Glutamatergic neuron (in vitro differentiated cells): ENCODE data around the gene RASSF4. TPM values are rescaled to one million over a fixed set of nuclear protein-coding genes. Genes with fewer than 3 reads are reported as not detected.

Experiments
- DNase-seq: peaks from one replicate; pipeline ENCODE4 v3.0.0; 2022
- H3K27ac Mint-ChIP-seq: one replicate; pipeline ENCODE4 v1.8.0; 2020; ENCODE audit warnings: mild to moderate bottlenecking, mixed read lengths, inconsistent platforms; ENCODE audit not compliant: unreplicated experiment
- H3K27me3 Mint-ChIP-seq: one replicate; pipeline ENCODE4 v1.8.0; 2020; ENCODE audit warnings: mild to moderate bottlenecking, moderate library complexity, mixed read lengths, inconsistent platforms; ENCODE audit not compliant: unreplicated experiment
- H3K36me3 Mint-ChIP-seq: one replicate; pipeline ENCODE4 v1.8.0; 2020; ENCODE audit warnings: mild to moderate bottlenecking, mixed read lengths, inconsistent platforms; ENCODE audit not compliant: unreplicated experiment
- H3K4me1 Mint-ChIP-seq: one replicate; pipeline ENCODE4 v1.8.0; 2020; ENCODE audit warnings: mild to moderate bottlenecking, low read depth, mixed read lengths, inconsistent platforms; ENCODE audit not compliant: unreplicated experiment
- H3K4me3 Mint-ChIP-seq: one replicate; pipeline ENCODE4 v1.8.0; 2020; ENCODE audit warnings: mild to moderate bottlenecking, mixed read lengths, inconsistent platforms; ENCODE audit not compliant: unreplicated experiment
- H3K9me3 Mint-ChIP-seq: one replicate; pipeline ENCODE4 v1.8.0; 2020; ENCODE audit warnings: mild to moderate bottlenecking, moderate library complexity, mixed read lengths, inconsistent platforms; ENCODE audit not compliant: unreplicated experiment
- long read RNA-seq: library from polyadenylated mRNA; unstranded; transcript quantifications from one replicate; pipeline ENCODE4 v2.0.0, GENCODE V29; 2020; ENCODE audit not compliant: unreplicated experiment
- total RNA-seq: library from RNA; stranded (reverse); fragmentation: NEBNext Ultra II Directional; extraction: Animal tissue kit (Norgen Biotek cat#: 25700); gene quantifications from one replicate; pipeline ENCODE4 v1.2.1, GENCODE V29; 2021; ENCODE audit not compliant: unreplicated experiment
- TF ChIP-seq, protein P1 (sequence below): fragments of 200-600 bp; sonication (generic); IDR thresholded peaks from one replicate; pipeline ENCODE4 v1.5.0; 2021; ENCODE audit not compliant: partially characterized antibody, unreplicated experiment

RASSF4 gene, protein sequence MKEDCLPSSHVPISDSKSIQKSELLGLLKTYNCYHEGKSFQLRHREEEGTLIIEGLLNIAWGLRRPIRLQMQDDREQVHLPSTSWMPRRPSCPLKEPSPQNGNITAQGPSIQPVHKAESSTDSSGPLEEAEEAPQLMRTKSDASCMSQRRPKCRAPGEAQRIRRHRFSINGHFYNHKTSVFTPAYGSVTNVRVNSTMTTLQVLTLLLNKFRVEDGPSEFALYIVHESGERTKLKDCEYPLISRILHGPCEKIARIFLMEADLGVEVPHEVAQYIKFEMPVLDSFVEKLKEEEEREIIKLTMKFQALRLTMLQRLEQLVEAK
- total RNA-seq = 137 TPM
- long read RNA-seq, transcript RASSF4-201 (11 exons, 3,641 nt) = major isoform, 21 of 85 reads
- long read RNA-seq, partial matches to known transcripts = 25 of 85 reads
- long read RNA-seq, other reads (novel, unspliced or antisense) = 38 of 85 reads

DNA sequence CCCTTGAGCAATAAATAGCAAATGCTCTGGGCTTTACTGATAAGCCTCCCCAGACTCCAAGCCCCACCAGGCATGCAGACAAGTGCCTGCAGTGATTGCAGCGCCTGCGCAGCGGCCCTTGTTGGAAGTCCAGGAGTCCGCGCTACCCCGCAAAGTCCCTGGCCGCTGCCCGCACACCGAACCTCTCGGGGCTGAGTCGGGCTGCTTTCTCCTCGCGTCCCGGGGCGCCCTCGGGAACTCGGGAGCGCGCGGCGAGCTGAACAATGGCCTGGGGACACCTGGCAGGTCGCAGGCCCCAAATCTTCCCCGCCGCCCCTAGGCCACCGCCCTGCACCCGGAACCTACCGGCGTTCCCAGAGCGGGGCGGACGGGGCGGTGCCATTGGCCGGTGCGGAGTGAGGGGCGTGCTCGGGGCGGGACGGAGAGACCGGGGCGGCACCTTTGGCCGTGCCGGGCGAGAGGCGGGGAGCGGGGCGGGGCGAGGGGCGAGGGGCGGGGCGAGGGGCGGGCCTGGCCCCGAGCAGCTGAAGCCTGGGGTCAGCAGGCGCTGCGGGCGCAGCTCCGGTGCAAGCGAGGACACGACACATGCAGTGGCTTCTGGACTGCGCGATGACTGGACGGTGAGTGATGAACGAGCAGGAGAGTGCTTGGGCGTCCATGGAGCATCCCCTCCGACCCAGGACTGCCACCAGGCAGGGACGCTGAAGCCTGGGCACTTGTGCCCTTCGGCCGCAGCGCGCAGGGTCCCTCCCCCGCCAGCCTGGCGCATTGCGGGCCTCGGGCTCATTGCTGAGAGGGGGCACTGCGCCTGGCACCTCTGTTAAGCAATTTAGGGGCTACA is at the start of gene RASSF4:
Gene RASSF4 (plus strand): TSS at position 556 of the 841 bp plus-strand sequence. CDS start 10,401 bp downstream, outside the sequence.
- peak within 1 kb of the TSS; percentile 94 for H3K27ac Mint-ChIP-seq
- H3K9me3 Mint-ChIP-seq = peaks cover 49% of the 10 kb centered on the region
- H3K27me3 Mint-ChIP-seq = peaks cover 22% of the 10 kb centered on the region
- peak within 1 kb of the TSS; percentile 94 for H3K4me3 Mint-ChIP-seq
- peak; percentile 95 for DNase-seq
- H3K4me1 Mint-ChIP-seq = peaks cover 52% of the 10 kb centered on the region
- H3K36me3 Mint-ChIP-seq = peaks cover 10% of the 10 kb centered on the region
- TF ChIP-seq, protein P1, sequence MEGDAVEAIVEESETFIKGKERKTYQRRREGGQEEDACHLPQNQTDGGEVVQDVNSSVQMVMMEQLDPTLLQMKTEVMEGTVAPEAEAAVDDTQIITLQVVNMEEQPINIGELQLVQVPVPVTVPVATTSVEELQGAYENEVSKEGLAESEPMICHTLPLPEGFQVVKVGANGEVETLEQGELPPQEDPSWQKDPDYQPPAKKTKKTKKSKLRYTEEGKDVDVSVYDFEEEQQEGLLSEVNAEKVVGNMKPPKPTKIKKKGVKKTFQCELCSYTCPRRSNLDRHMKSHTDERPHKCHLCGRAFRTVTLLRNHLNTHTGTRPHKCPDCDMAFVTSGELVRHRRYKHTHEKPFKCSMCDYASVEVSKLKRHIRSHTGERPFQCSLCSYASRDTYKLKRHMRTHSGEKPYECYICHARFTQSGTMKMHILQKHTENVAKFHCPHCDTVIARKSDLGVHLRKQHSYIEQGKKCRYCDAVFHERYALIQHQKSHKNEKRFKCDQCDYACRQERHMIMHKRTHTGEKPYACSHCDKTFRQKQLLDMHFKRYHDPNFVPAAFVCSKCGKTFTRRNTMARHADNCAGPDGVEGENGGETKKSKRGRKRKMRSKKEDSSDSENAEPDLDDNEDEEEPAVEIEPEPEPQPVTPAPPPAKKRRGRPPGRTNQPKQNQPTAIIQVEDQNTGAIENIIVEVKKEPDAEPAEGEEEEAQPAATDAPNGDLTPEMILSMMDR = no peak

DNA sequence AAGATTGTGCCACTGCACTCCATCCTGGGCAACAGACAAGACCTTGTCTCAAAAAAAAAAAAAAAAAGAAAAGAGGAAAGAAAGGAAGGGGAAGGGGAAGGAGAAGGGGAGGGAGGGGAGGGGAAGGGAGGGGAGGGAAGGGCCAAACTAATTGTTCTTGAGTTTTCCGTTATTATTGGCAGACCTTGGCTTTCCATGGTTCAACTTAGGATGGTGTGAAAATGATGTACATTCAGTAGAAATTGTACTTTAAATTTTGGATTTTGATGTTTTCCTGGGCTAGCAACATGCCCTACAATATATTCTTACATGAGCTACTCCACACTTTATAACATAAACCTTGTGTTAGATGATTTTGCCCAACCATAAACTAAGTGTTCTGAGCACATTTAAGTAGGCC is 49.7 kb upstream of the RASSF4 start:
- Mint-ChIP-seq H3K4me1 (peaks cover 42% of the 10 kb centered on the region), H3K27me3 (peaks cover 15% of the 10 kb centered on the region), H3K36me3 (no peaks in the 10 kb centered on the region), H3K9me3 (peaks cover 10% of the 10 kb centered on the region), H3K27ac (no peak overlapping the region), H3K4me3 (no peak overlapping the region)
- DNase-seq = no peak
- TF ChIP-seq, protein P1 = no peak

DNA sequence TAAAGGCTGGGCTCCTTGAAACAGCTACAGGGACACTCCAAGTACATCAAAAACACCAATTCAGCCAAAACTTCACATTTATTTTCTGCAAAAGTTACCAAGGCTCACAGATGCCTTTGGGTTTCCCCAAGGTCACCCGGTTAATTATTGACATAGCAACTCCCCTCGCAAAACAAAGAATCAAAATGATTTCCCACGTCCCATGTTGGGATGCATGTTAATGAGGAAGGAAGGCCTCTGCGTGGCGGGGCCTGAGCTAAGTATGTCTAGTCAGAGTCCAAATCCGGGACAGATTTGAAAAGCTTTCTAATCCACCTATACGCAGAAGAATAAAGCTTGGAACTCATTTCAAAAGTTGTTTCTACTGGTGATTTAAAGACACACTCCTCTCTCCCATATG is 49.0 kb upstream of the RASSF4 start:
- Mint-ChIP-seq H3K4me3 (no peak overlapping the region), H3K27me3 (peaks cover 15% of the 10 kb centered on the region), H3K27ac (no peak overlapping the region), H3K36me3 (no peaks in the 10 kb centered on the region), H3K9me3 (peaks cover 12% of the 10 kb centered on the region), H3K4me1 (peaks cover 42% of the 10 kb centered on the region)
- TF ChIP-seq, protein P1 = no peak
- DNase-seq = no peak

DNA sequence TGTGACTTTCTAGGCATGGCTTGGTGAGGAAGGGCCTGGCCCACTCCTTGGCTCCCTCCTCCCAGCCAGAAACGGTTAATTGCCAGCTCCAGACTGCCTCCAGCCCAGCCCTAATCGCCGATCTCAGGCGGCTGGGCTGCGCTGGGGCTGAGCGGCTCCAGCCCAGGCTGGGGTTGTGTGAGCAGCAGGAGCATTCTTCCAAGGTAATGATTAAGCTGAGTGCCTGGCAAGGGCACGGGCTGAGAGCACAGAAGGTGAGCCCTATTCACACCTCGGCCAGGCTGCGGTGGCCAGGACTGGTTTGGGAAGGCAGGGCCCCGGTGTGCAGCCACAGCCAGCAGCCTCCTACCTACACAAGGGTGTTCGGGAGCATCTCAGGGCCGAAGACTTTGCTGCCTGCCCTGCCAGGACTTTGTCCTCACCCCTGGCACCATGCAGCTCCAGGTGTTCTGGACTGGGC is 48.5 kb upstream of the RASSF4 start, which contains the start of gene TMEM72:
Gene TMEM72 (plus strand): TSS at position 257 of the 460 bp plus-strand sequence. CDS start 176 bp downstream, at position 433.
- Mint-ChIP-seq H3K4me1 (peaks cover 42% of the 10 kb centered on the region), H3K27me3 (peaks cover 15% of the 10 kb centered on the region), H3K9me3 (peaks cover 13% of the 10 kb centered on the region), H3K4me3 (no peak within 1 kb of the TSS), H3K27ac (no peak within 1 kb of the TSS), H3K36me3 (no peaks in the 10 kb centered on the region)
- peak; percentile 41 for DNase-seq
- TF ChIP-seq, protein P1 = no peak
